ENCODE results near the gene UIMC1. TPM values are rescaled to one million over a fixed set of nuclear protein-coding genes. Genes with fewer than 3 reads are reported as not detected.

The UIMC1 gene
- polyA plus RNA-seq, 4 donors, result 17.8 to 25.2 (median 21.8) TPM

GRCh38 chr5:176862330-176862995 is 144.1 kb downstream of the UIMC1 start:
- H3K27me3 ChIP-seq (ENCODE audit: control insufficient read depth in 3 of 3, insufficient read depth in 3 of 3, low read length in 3 of 3), result peaks cover 0 to 37% (median 11%) of the 10 kb centered on the region in 3 donors
- FAIRE-seq (no peak), DNase-seq (no peak)
- no peak overlapping the region for H3K27ac ChIP-seq (ENCODE audit: low read depth in 1 of 3, low read length in 2 of 3)
- H3K36me3 ChIP-seq (ENCODE audit: control insufficient read depth in 3 of 3, insufficient read depth in 2 of 3, low read depth in 1 of 3, low read length in 3 of 3), result no peaks in the 10 kb centered on the region
- no peaks in the 10 kb centered on the region for H3K4me1 ChIP-seq (ENCODE audit: control insufficient read depth in 3 of 3, insufficient read depth in 2 of 3, low read depth in 1 of 3, low read length in 2 of 3)
- H3K9me3 ChIP-seq (ENCODE audit: control insufficient read depth in 2 of 2, insufficient read depth in 1 of 2, low read depth in 1 of 2, low read length in 1 of 2), result no peaks in the 10 kb centered on the region
- WGBS, 3 donors, result 42 to 59% (median 55%) methylated on average over 28 of the region's 28 CpGs
- no peak overlapping the region for H3K4me3 ChIP-seq (ENCODE audit: low read depth in 1 of 3, low read length in 3 of 3)

- Histone ChIP-seq H3K9me3 (ENCODE audit: control insufficient read depth in 2 of 2, insufficient read depth in 1 of 2, low read depth in 1 of 2, low read length in 1 of 2) (no peaks in the 10 kb centered on the region), H3K4me3 (ENCODE audit: low read depth in 1 of 3, low read length in 3 of 3) (no peak overlapping the region), H3K27ac (ENCODE audit: low read depth in 1 of 3, low read length in 2 of 3) (no peak overlapping the region), H3K4me1 (ENCODE audit: control insufficient read depth in 3 of 3, insufficient read depth in 2 of 3, low read depth in 1 of 3, low read length in 2 of 3) (no peaks in the 10 kb centered on the region), H3K27me3 (ENCODE audit: control insufficient read depth in 3 of 3, insufficient read depth in 3 of 3, low read length in 3 of 3) (peaks cover 0 to 26% (median 11%) of the 10 kb centered on the region in 3 donors), H3K36me3 (ENCODE audit: control insufficient read depth in 3 of 3, insufficient read depth in 2 of 3, low read depth in 1 of 3, low read length in 3 of 3) (no peaks in the 10 kb centered on the region)
- FAIRE-seq (no peak), DNase-seq (no peak)
- 82 to 87% (median 86%) methylated on average over 11 of the region's 11 CpGs for WGBS, 3 donors
Observed at GRCh38 chr5:176861276-176861675, 145.3 kb downstream of the UIMC1 start.

- no peak for DNase-seq
- no peak for FAIRE-seq
- WGBS, 3 donors, result 74 to 76% (median 75%) methylated on average over 11 of the region's 11 CpGs
Observed at GRCh38 chr5:176860381-176860780, 146.2 kb downstream of the UIMC1 start.

GRCh38 chr5:176859916-176860315 is 146.7 kb downstream of the UIMC1 start:
- no peak overlapping the region for H3K4me3 ChIP-seq (ENCODE audit: low read depth in 1 of 3, low read length in 3 of 3)
- no peaks in the 10 kb centered on the region for H3K9me3 ChIP-seq (ENCODE audit: control insufficient read depth in 2 of 2, insufficient read depth in 1 of 2, low read depth in 1 of 2, low read length in 1 of 2)
- FAIRE-seq (no peak), DNase-seq (no peak)
- no peaks in the 10 kb centered on the region for H3K4me1 ChIP-seq (ENCODE audit: control insufficient read depth in 3 of 3, insufficient read depth in 2 of 3, low read depth in 1 of 3, low read length in 2 of 3)
- no peaks in the 10 kb centered on the region for H3K36me3 ChIP-seq (ENCODE audit: control insufficient read depth in 3 of 3, insufficient read depth in 2 of 3, low read depth in 1 of 3, low read length in 3 of 3)
- no peak overlapping the region for H3K27ac ChIP-seq (ENCODE audit: low read depth in 1 of 3, low read length in 2 of 3)
- peaks cover 0 to 20% (median 11%) of the 10 kb centered on the region in 3 donors for H3K27me3 ChIP-seq (ENCODE audit: control insufficient read depth in 3 of 3, insufficient read depth in 3 of 3, low read length in 3 of 3)
- 57 to 62% (median 58%) methylated on average over 9 to 10 of the region's 10 CpGs for WGBS, 3 donors

More at GRCh38 chr5:176860381-176860780, 146.2 kb downstream of the UIMC1 start:
- H3K4me1 ChIP-seq (ENCODE audit: control insufficient read depth in 3 of 3, insufficient read depth in 2 of 3, low read depth in 1 of 3, low read length in 2 of 3), result no peaks in the 10 kb centered on the region
- no peak overlapping the region for H3K27ac ChIP-seq (ENCODE audit: low read depth in 1 of 3, low read length in 2 of 3)
- H3K4me3 ChIP-seq (ENCODE audit: low read depth in 1 of 3, low read length in 3 of 3), result no peak overlapping the region
- H3K9me3 ChIP-seq (ENCODE audit: control insufficient read depth in 2 of 2, insufficient read depth in 1 of 2, low read depth in 1 of 2, low read length in 1 of 2), result no peaks in the 10 kb centered on the region
- no peaks in the 10 kb centered on the region for H3K36me3 ChIP-seq (ENCODE audit: control insufficient read depth in 3 of 3, insufficient read depth in 2 of 3, low read depth in 1 of 3, low read length in 3 of 3)
- peaks cover 0 to 21% (median 11%) of the 10 kb centered on the region in 3 donors for H3K27me3 ChIP-seq (ENCODE audit: control insufficient read depth in 3 of 3, insufficient read depth in 3 of 3, low read length in 3 of 3)

- FAIRE-seq (no peak), DNase-seq (no peak)
- no peaks in the 10 kb centered on the region for H3K4me1 ChIP-seq (ENCODE audit: control insufficient read depth in 3 of 3, insufficient read depth in 2 of 3, low read depth in 1 of 3, low read length in 2 of 3)
- WGBS, 3 donors, result 55 to 76% (median 70%) methylated on average over 11 of the region's 11 CpGs
- H3K4me3 ChIP-seq (ENCODE audit: low read depth in 1 of 3, low read length in 3 of 3), result no peak overlapping the region
- H3K27me3 ChIP-seq (ENCODE audit: control insufficient read depth in 3 of 3, insufficient read depth in 3 of 3, low read length in 3 of 3), result peaks cover 0 to 10% (median 0%) of the 10 kb centered on the region in 3 donors
- H3K36me3 ChIP-seq (ENCODE audit: control insufficient read depth in 3 of 3, insufficient read depth in 2 of 3, low read depth in 1 of 3, low read length in 3 of 3), result no peaks in the 10 kb centered on the region
- no peaks in the 10 kb centered on the region for H3K9me3 ChIP-seq (ENCODE audit: control insufficient read depth in 2 of 2, insufficient read depth in 1 of 2, low read depth in 1 of 2, low read length in 1 of 2)
- H3K27ac ChIP-seq (ENCODE audit: low read depth in 1 of 3, low read length in 2 of 3), result no peak overlapping the region
Observed at GRCh38 chr5:176857894-176858273, 148.7 kb downstream of the UIMC1 start.

GRCh38 chr5:176857216-176857893 is 149.2 kb downstream of the UIMC1 start:
- peaks cover 0 to 4% (median 0%) of the 10 kb centered on the region in 3 donors for H3K27me3 ChIP-seq (ENCODE audit: control insufficient read depth in 3 of 3, insufficient read depth in 3 of 3, low read length in 3 of 3)
- DNase-seq, result no peak
- no peaks in the 10 kb centered on the region for H3K4me1 ChIP-seq (ENCODE audit: control insufficient read depth in 3 of 3, insufficient read depth in 2 of 3, low read depth in 1 of 3, low read length in 2 of 3)
- no peak overlapping the region for H3K4me3 ChIP-seq (ENCODE audit: low read depth in 1 of 3, low read length in 3 of 3)
- FAIRE-seq, result no peak
- WGBS, 3 donors, result 63 to 71% (median 64%) methylated on average over 19 of the region's 19 CpGs
- no peaks in the 10 kb centered on the region for H3K36me3 ChIP-seq (ENCODE audit: control insufficient read depth in 3 of 3, insufficient read depth in 2 of 3, low read depth in 1 of 3, low read length in 3 of 3)
- H3K9me3 ChIP-seq (ENCODE audit: control insufficient read depth in 2 of 2, insufficient read depth in 1 of 2, low read depth in 1 of 2, low read length in 1 of 2), result no peaks in the 10 kb centered on the region
- no peak overlapping the region for H3K27ac ChIP-seq (ENCODE audit: low read depth in 1 of 3, low read length in 2 of 3)

- H3K4me3 ChIP-seq (ENCODE audit: low read depth in 1 of 3, low read length in 3 of 3), result no peak overlapping the region
- H3K27me3 ChIP-seq (ENCODE audit: control insufficient read depth in 3 of 3, insufficient read depth in 3 of 3, low read length in 3 of 3), result no peaks in the 10 kb centered on the region
- no peaks in the 10 kb centered on the region for H3K9me3 ChIP-seq (ENCODE audit: control insufficient read depth in 2 of 2, insufficient read depth in 1 of 2, low read depth in 1 of 2, low read length in 1 of 2)
- no peaks in the 10 kb centered on the region for H3K4me1 ChIP-seq (ENCODE audit: control insufficient read depth in 3 of 3, insufficient read depth in 2 of 3, low read depth in 1 of 3, low read length in 2 of 3)
- WGBS, 3 donors, result 42 to 55% (median 51%) methylated on average over 8 of the region's 8 CpGs
- H3K36me3 ChIP-seq (ENCODE audit: control insufficient read depth in 3 of 3, insufficient read depth in 2 of 3, low read depth in 1 of 3, low read length in 3 of 3), result no peaks in the 10 kb centered on the region
- FAIRE-seq (no peak), DNase-seq (no peak)
- no peak overlapping the region for H3K27ac ChIP-seq (ENCODE audit: low read depth in 1 of 3, low read length in 2 of 3)
Observed at GRCh38 chr5:176856746-176857145, 149.8 kb downstream of the UIMC1 start.

- no peak for FAIRE-seq
- no peaks in the 10 kb centered on the region for H3K9me3 ChIP-seq (ENCODE audit: control insufficient read depth in 2 of 2, insufficient read depth in 1 of 2, low read depth in 1 of 2, low read length in 1 of 2)
- DNase-seq, result no peak
- no peak overlapping the region for H3K4me3 ChIP-seq (ENCODE audit: low read depth in 1 of 3, low read length in 3 of 3)
- WGBS, 3 donors, result 81 to 94% (median 92%) methylated on average over 18 of the region's 18 CpGs
- H3K27ac ChIP-seq (ENCODE audit: low read depth in 1 of 3, low read length in 2 of 3), result no peak overlapping the region
- no peaks in the 10 kb centered on the region for H3K36me3 ChIP-seq (ENCODE audit: control insufficient read depth in 3 of 3, insufficient read depth in 2 of 3, low read depth in 1 of 3, low read length in 3 of 3)
- H3K4me1 ChIP-seq (ENCODE audit: control insufficient read depth in 3 of 3, insufficient read depth in 2 of 3, low read depth in 1 of 3, low read length in 2 of 3), result no peaks in the 10 kb centered on the region
- no peaks in the 10 kb centered on the region for H3K27me3 ChIP-seq (ENCODE audit: control insufficient read depth in 3 of 3, insufficient read depth in 3 of 3, low read length in 3 of 3)
Observed at GRCh38 chr5:176855598-176855997, 151.0 kb downstream of the UIMC1 start.

Data from small intestine (tissue), 7 donors.